Measurements from ENCODE around the gene BRI3BP.

BRI3BP gene

GRCh38 chr12:124993626-124994436 is at the start of gene BRI3BP:
TSS of gene BRI3BP (plus strand) at chr12:124993645. CDS start at chr12:124993791, 146 bp downstream.
- DNase-seq = peak; percentile 83

- no peak for DNase-seq
These were observed 47.0 kb upstream of the BRI3BP start for GRCh38 chr12:124946447-124946793.

GRCh38 chr12:124947013-124947412 is 46.4 kb upstream of the BRI3BP start:
- DNase-seq = no peak

- no peak for DNase-seq
These were observed 45.7 kb upstream of the BRI3BP start for GRCh38 chr12:124947561-124948398.

GRCh38 chr12:124949066-124949465 is 44.4 kb upstream of the BRI3BP start:
- DNase-seq = no peak

GRCh38 chr12:124949779-124950728 is 43.4 kb upstream of the BRI3BP start:
- DNase-seq = no peak

- no peak for DNase-seq
These were observed 41.1 kb upstream of the BRI3BP start for GRCh38 chr12:124952295-124952694.

- no peak for DNase-seq
These were observed 40.6 kb upstream of the BRI3BP start for GRCh38 chr12:124952801-124953200.

GRCh38 chr12:124953689-124954405 is 39.6 kb upstream of the BRI3BP start:
- no peak for DNase-seq

GRCh38 chr12:124954771-124955170 is 38.7 kb upstream of the BRI3BP start:
- no peak for DNase-seq

- DNase-seq = no peak
These were observed 36.9 kb upstream of the BRI3BP start for GRCh38 chr12:124956571-124956970.

GRCh38 chr12:124961055-124961454 is 32.4 kb upstream of the BRI3BP start:
- DNase-seq = no peak

GRCh38 chr12:124963211-124963610 is 30.2 kb upstream of the BRI3BP start:
- no peak for DNase-seq

- no peak for DNase-seq
These were observed 29.2 kb upstream of the BRI3BP start for GRCh38 chr12:124964251-124964650.

- no peak for DNase-seq
These were observed 28.5 kb upstream of the BRI3BP start for GRCh38 chr12:124964836-124965462.

GRCh38 chr12:124967016-124967739 is 26.3 kb upstream of the BRI3BP start:
- DNase-seq = no peak

- no peak for DNase-seq
These were observed 24.8 kb upstream of the BRI3BP start for GRCh38 chr12:124968656-124969055.

- no peak for DNase-seq
These were observed 22.6 kb upstream of the BRI3BP start for GRCh38 chr12:124970647-124971402.

GRCh38 chr12:124971603-124972002 is 21.8 kb upstream of the BRI3BP start:
- no peak for DNase-seq

- DNase-seq = no peak
These were observed 21.2 kb upstream of the BRI3BP start for GRCh38 chr12:124972211-124972610.

Measured in NCI-H69 (cell line).